Measurements from ENCODE around the gene SLC46A2. TPM values are rescaled to one million over a fixed set of nuclear protein-coding genes. Genes with fewer than 3 reads are reported as not detected.

The SLC46A2 gene
- total and polyA plus RNA-seq, 2 of the 8 experiments (the other 6 are each of a cell fraction or from before 2014, with no cell fraction given) = 0.03 TPM; not detected in 1

GRCh38 chr9:112886351-112886750 lies 4.3 kb downstream of the SLC46A2 start:
- Histone ChIP-seq H3K36me3 (ENCODE audit: control insufficient read depth in 2 of 4, insufficient read depth in 4 of 4, low read length in 3 of 4) (no peaks in the 10 kb centered on the region), H2BK20ac (ENCODE audit: low read length) (no peak overlapping the region), H3K9me3 (ENCODE audit: insufficient read depth in 2 of 2, low read depth in 1 of 2, low read length in 1 of 2) (no peaks in the 10 kb centered on the region; a peak in 1 of 4 replicates), H3K27ac (ENCODE audit: low read depth, low read length) (no peak overlapping the region), H2BK12ac (ENCODE audit: low read depth, low read length) (no peak overlapping the region), H2BK5ac (ENCODE audit: low read depth, low read length) (no peak overlapping the region), H3K79me1 (ENCODE audit: low read depth, low read length) (no peaks in the 10 kb centered on the region), H3K4ac (replicated peaks; ENCODE audit: insufficient read length, low read depth, low read length) (no peak overlapping the region), H2AK5ac (ENCODE audit: low read depth, low read length) (no peak overlapping the region), H3K4me1 (replicated peaks in 1 of 4; ENCODE audit: control insufficient read depth in 3 of 4, insufficient read depth in 4 of 4, low read length in 3 of 4) (peaks cover 0 to 8% (median 4%) of the 10 kb centered on the region in 4 experiments; a peak in 4 of 7 replicates), H4K8ac (ENCODE audit: extremely low read depth, insufficient read depth, low read length) (no peak overlapping the region), H3K14ac (ENCODE audit: insufficient read length) (no peak overlapping the region), H3K56ac (replicated peaks; ENCODE audit: insufficient read length, low read depth, low read length) (no peak overlapping the region), H3K4me3 (ENCODE audit: extremely low read depth in 1 of 4, insufficient read depth in 2 of 4, low read depth in 3 of 4, low read length in 4 of 4) (no peak overlapping the region), H3K79me2 (ENCODE audit: control insufficient read depth in 1 of 2, insufficient read depth in 2 of 2, low read length in 2 of 2) (no peaks in the 10 kb centered on the region), H2AFZ (ENCODE audit: low read length) (no peak overlapping the region), H4K20me1 (replicated peaks in 1 of 2; ENCODE audit: control insufficient read depth in 1 of 2, insufficient read depth in 2 of 2, low read length in 2 of 2) (no peaks in the 10 kb centered on the region), H3K18ac (ENCODE audit: extremely low read depth, low read length) (no peak overlapping the region), H3K23me2 (ENCODE audit: low read depth, low read length) (peaks cover 9% of the 10 kb centered on the region; the same call in 1 of the 2 replicates), H4K91ac (replicated peaks; ENCODE audit: insufficient read length, low read length) (no peak overlapping the region), H4K5ac (ENCODE audit: insufficient read length, low read depth, low read length) (no peak overlapping the region), H2BK15ac (ENCODE audit: low read length) (no peak overlapping the region), H3K23ac (ENCODE audit: insufficient read length) (no peak overlapping the region), H3K9ac (replicated peaks in 1 of 4; ENCODE audit: extremely low read depth in 1 of 4, low read depth in 3 of 4, low read length in 3 of 4) (no peak overlapping the region), H3K27me3 (replicated peaks in 1 of 4; ENCODE audit: control insufficient read depth in 3 of 4, extremely low read depth in 1 of 4, insufficient read depth in 3 of 4, low read length in 3 of 4) (peaks cover 14 to 24% (median 21%) of the 10 kb centered on the region in 4 experiments), H3K4me2 (ENCODE audit: insufficient read depth in 1 of 2, low read depth in 2 of 2, low read length in 2 of 2) (no peak overlapping the region), H2BK120ac (replicated peaks; ENCODE audit: low read depth, low read length) (no peak overlapping the region)
- no peak for DNase-seq (ENCODE audit: low read depth in 1 of 2, low spot score in 2 of 2)
- WGBS, 2 experiments (ENCODE audit: extremely low coverage in 1 of 2, insufficient coverage in 1 of 2, insufficient read length in 1 of 2, insufficient replicate concordance in 2 of 2, low coverage in 1 of 2, low lambda C conversion rate in 2 of 2, missing lambda C conversion rate in 1 of 2) = 100% methylated on average over 4 of the region's 4 CpGs; no CpG with 5 or more reads in 1 of the 2 experiments
- TF ChIP-seq KDM5A (IDR thresholded peaks at IDR 0.05; ENCODE audit: low read length) = no peak
- no peak for TF ChIP-seq RNF2 (IDR thresholded peaks at IDR 0.05; ENCODE audit: borderline replicate concordance, low read depth, low read length, missing control alignments, poor library complexity, severe bottlenecking)
- no peak for TF ChIP-seq CREB1 (IDR thresholded peaks at IDR 0.05)
- TF ChIP-seq MAX (IDR thresholded peaks at IDR 0.05) = no peak
- no peak for TF ChIP-seq TAF1 (IDR thresholded peaks at IDR 0.05; ENCODE audit: low read depth, low read length)
- no peak for TF ChIP-seq PHF8 (conservative IDR thresholded peaks at IDR 0.05; ENCODE audit: low read depth, low read length)
- TF ChIP-seq CTBP2 (IDR thresholded peaks at IDR 0.05; ENCODE audit: borderline replicate concordance, insufficient read depth, insufficient read length, low read length) = no peak
- ChIA-PET CTCF (ENCODE audit: partially characterized antibody) (interaction anchor here (0.6 to 6.4 kb wide), 10 partner anchors 10 to 551 kb away, joined by 3 to 76 read pairs (median 20); no protein-coding TSS in a partner anchor), POLR2A (ENCODE audit: partially characterized antibody) (no interaction called here)
- FAIRE-seq = no peak
